Lower leg skin (tissue), 4 donors: ENCODE data around the gene TMEM184A. TPM values are rescaled to one million over a fixed set of nuclear protein-coding genes. Genes with fewer than 3 reads are reported as not detected.
A peak's percentile ranks its signal among the peaks of the same experiment; 100 is the strongest.

Experiments
- DNase-seq, 2 donors: peaks; one replicate each; pipeline ENCODE4 v3.0.0-alpha.2; 2019; ENCODE audit warnings: low spot score in 2 of 2
- H3K4me3 ChIP-seq: fragments of 200-600 bp; sonication (generic); 2 replicates; pipeline ENCODE4 v1.5.1; 2017; ENCODE audit warnings: mild to moderate bottlenecking, low read depth; ENCODE audit not compliant: poor library complexity, severe bottlenecking
- CTCF ChIP-seq, 3 donors: fragments of 450-650 bp; IDR thresholded peaks; one replicate each; pipeline ENCODE4 v1.5.1; 2016; ENCODE audit warnings: antibody characterized with exemption in 3 of 3, mild to moderate bottlenecking in 3 of 3, moderate library complexity in 2 of 3
- POLR2A ChIP-seq, 2 donors: fragments of 450-650 bp; IDR thresholded peaks; one replicate each; pipeline ENCODE4 v1.6.1; 2016 to 2017; ENCODE audit warnings: antibody characterized with exemption in 2 of 2, mild to moderate bottlenecking in 1 of 2, moderate library complexity in 1 of 2
- WGBS, 2 donors: methylation state at CpG; one replicate each; pipeline ENCODE4 v1.1.5; 2018; 5-methylcytosine and 5-hydroxymethylcytosine counted together
- intact Hi-C: fragments of 100-400 bp; cut with DNase I; formaldehyde crosslinking; loops from one replicate; pipeline ENCODE4 v1.15.0; 2023; ENCODE audit warnings: low total_unique reads
- total RNA-seq, 4 donors: library from RNA; depleted of rRNA; stranded (reverse); fragments of >200 nt; gene quantifications; one replicate each; pipeline ENCODE4 v1.1.0, GENCODE V29; 2016

TMEM184A gene
- total RNA-seq, 4 donors from 2014 or later, result 70.5 to 177 (median 119) TPM

GRCh38 chr7:1541431-1542162, 14.4 kb downstream of the TMEM184A start:
- TF ChIP-seq POLR2A (IDR thresholded peaks at IDR 0.05), result no peak
- no peak for TF ChIP-seq CTCF (IDR thresholded peaks at IDR 0.05)
- 84 to 88% methylated on average over 18 to 29 of the region's 33 CpGs for WGBS, 2 donors
- DNase-seq, result no peak
- intact Hi-C loops, result no loop called here
- H3K4me3 ChIP-seq, result no peak overlapping the region

GRCh38 chr7:1540776-1541271, 15.2 kb downstream of the TMEM184A start:
- TF ChIP-seq POLR2A (IDR thresholded peaks at IDR 0.05), result no peak
- TF ChIP-seq CTCF (IDR thresholded peaks at IDR 0.05), result no peak

GRCh38 chr7:1539882-1540775, 15.9 kb downstream of the TMEM184A start:
- H3K4me3 ChIP-seq, result no peak overlapping the region
- TF ChIP-seq CTCF (IDR thresholded peaks at IDR 0.05), result no peak
- no peak for TF ChIP-seq POLR2A (IDR thresholded peaks at IDR 0.05)
- DNase-seq, result no peak
- intact Hi-C loops, result no loop called here
- WGBS, 2 donors, result 94 to 96% methylated on average over 67 to 73 of the region's 73 CpGs

More at GRCh38 chr7:1540776-1541271, 15.2 kb downstream of the TMEM184A start:
- intact Hi-C loops, result no loop called here
- peak in 1 of 2 donors; percentile 85 for DNase-seq
- no peak overlapping the region for H3K4me3 ChIP-seq
- WGBS, 2 donors, result 91 to 97% methylated on average over 26 to 31 of the region's 31 CpGs

GRCh38 chr7:1539181-1539881, 16.7 kb downstream of the TMEM184A start:
- peak in 1 of 2 donors; percentile 87 for DNase-seq
- intact Hi-C loops, result no loop called here
- H3K4me3 ChIP-seq, result no peak overlapping the region
- no peak for TF ChIP-seq CTCF (IDR thresholded peaks at IDR 0.05)
- TF ChIP-seq POLR2A (IDR thresholded peaks at IDR 0.05), result no peak
- 73 to 80% methylated on average over 22 to 23 of the region's 36 CpGs for WGBS, 2 donors

GRCh38 chr7:1538544-1539180, 17.3 kb downstream of the TMEM184A start:
- no peak for TF ChIP-seq POLR2A (IDR thresholded peaks at IDR 0.05)
- TF ChIP-seq CTCF (IDR thresholded peaks at IDR 0.05), result no peak
- 70 to 81% methylated on average over 10 to 18 of the region's 25 CpGs for WGBS, 2 donors
- intact Hi-C loops, result no loop called here
- no peak overlapping the region for H3K4me3 ChIP-seq
- DNase-seq, result peak in 1 of 2 donors; percentile 86
